HG02884 (cell line): ENCODE results near the gene PVALEF.

Experiments
- ATAC-seq: cut with Tn5 transposase; IDR thresholded peaks from one replicate; pipeline ENCODE4 v1.9.1; 2021; ENCODE audit warnings: mild to moderate bottlenecking, moderate library complexity; ENCODE audit not compliant: unreplicated experiment

PVALEF gene

GRCh38 chr17:81194941-81195901 is 29.9 kb downstream of the PVALEF start:
- no peak for ATAC-seq

DNA sequence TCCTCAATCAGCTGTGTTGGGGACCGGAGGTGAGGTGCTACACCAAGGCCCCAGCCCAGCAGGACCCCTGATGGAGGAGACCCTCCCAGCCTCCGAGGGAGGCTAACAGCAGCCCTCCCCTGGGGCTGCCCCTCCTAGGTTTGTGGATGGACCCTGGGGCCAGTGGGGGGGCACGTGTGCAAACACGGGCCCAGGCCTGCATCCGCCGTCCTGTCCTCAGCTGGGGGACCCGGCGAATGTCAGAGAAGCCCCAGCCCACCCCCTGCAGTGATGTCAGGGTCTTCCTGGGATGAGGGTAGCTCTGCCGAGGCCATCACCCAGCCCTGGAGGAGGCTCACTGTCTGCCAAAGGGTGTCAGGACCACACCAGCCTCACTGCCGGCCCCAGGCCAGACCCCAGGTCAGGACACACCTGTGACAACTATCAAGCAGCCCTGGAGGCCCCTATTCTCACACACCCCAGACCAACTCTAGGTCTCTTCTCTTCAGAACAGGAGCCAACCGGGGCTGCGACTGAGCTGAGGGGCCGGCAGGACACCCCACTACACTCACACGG is 30.7 kb downstream of the PVALEF start:
- no peak for ATAC-seq

- ATAC-seq, result no peak
These were observed 31.4 kb downstream of the PVALEF start for GRCh38 chr17:81196505-81197408.

DNA sequence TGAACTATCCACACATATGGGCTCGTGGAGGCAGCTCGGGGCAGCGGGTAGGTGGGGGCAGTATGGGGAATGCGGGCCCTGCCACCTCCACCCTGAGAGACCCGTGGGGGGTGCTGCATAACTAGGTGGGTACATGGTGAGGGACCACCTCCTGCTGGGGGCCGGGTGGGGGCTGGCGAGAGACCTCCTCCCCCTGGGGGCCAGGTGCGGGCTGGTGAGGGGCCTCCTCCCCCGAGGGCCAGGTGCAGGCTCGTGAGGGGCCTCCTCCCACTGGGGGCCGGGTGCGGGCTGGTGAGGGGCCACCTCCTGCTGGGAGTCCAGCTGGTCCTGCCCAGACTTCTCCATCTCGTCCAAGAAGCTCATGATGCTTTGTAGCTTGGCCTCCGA is 32.1 kb downstream of the PVALEF start:
- no peak for ATAC-seq

- ATAC-seq, result no peak
These were observed 32.7 kb downstream of the PVALEF start for GRCh38 chr17:81197831-81198490.

GRCh38 chr17:81198826-81199481 is 33.6 kb downstream of the PVALEF start:
- ATAC-seq, result no peak

DNA sequence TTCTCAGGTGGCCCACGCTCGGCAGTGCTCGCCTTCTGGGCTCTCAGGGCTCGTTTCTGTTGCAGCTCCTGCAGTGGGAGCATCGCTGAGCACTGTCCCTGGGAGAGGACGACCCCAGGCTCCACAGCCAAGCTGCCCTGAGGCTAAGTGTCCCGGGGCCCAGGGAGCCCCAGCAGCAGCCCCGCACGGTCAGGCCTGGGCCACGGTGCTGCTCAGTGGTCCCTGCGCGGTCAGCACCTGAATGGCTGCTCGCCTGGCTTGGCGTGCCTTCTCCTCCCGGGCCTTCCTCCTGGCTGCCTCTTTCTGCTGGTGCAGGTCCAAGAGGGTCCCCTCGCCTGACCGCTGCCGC is 34.1 kb downstream of the PVALEF start:
- ATAC-seq, result no peak

DNA sequence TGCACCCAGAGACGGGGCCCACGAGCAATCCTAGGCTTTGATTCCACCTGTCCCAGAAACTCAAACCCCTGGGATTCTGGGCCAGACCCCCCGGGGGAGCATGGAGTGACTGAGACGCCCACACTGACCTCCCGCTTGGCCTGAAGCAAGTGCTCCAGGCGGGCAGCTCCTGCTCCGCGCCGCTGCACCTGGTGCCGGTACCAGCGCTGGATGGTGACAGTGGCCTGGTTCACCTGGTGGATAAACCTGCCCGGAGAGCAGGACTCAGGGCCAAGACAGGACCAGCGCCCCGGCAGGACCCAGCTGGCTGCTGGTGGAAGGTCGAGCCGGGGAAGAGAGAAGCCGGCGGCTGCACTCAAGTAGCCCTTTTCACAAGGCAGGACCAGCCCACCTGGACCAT is 34.9 kb downstream of the PVALEF start:
- no peak for ATAC-seq

GRCh38 chr17:81200695-81201580 is 35.6 kb downstream of the PVALEF start:
- ATAC-seq, result no peak

DNA sequence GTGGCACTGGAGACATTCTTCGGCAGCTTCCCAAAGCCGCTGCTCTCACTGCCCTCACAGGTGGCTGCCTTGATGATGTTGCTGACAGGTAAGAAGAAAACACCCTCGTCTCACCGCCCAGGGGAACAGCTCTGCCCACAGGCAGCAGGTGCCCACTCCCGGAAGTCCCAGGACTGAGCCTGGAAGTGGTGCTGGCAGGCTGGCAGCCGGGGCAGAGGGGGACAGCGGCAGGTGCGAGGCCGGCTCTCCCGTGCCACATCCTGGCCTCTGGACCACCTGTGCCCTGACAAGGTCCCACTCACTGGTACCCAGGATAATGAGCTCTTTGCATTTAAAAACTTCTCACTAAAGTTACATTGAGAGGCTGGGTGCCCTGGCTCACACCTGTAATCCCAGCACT is 37.0 kb downstream of the PVALEF start:
- no peak for ATAC-seq

- no peak for ATAC-seq
These were observed 37.8 kb downstream of the PVALEF start for GRCh38 chr17:81203136-81203535.

DNA sequence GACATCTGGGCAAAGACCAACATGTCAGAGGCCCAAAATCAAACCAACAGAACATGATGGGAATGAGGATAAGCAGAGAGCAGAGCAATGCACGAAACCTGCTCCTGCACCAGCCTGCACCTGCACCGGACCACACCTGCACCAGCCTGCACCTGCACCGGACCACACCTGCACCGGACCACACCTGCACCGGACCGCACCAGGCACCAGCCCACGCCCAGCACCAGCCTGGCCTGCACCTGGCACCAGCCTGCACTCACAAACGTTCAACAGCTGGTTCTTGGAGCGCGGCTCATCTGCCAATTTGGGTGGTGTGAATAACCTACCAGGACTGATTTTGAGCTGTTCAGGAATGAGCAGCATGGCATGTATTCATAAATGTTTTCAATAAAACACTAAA is 39.3 kb downstream of the PVALEF start:
- no peak for ATAC-seq

GRCh38 chr17:81206166-81206565 is 40.9 kb downstream of the PVALEF start:
- ATAC-seq, result no peak

DNA sequence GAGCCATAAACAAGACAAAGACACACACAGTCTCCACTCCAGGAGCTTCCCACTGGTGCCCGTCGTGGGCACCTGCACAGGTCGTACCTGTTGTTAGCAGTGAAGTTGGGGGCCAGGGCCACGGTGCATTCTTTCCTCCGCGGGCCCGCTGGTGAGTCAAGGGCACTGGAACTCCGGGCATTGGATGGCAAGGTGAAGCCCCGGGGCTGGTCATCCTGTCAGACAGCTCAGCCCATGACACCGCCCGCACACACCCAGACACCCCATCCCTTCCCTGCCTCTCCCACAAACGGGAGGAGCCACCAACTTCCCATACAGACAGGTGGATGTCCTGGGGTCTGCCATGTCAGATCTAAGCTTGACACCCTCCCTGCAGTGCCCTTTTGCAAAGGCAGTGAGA is 41.4 kb downstream of the PVALEF start:
- ATAC-seq, result no peak

GRCh38 chr17:81207610-81208581 is 42.6 kb downstream of the PVALEF start:
- no peak for ATAC-seq

- ATAC-seq, result no peak
These were observed 43.3 kb downstream of the PVALEF start for GRCh38 chr17:81208651-81209050.

GRCh38 chr17:81209141-81209540 is 43.8 kb downstream of the PVALEF start:
- no peak for ATAC-seq

GRCh38 chr17:81210466-81210865 is 45.2 kb downstream of the PVALEF start:
- ATAC-seq, result no peak
